PFSK-1 (cell line): ENCODE data around the gene LRRC4C.

Experiments used
- FOXP2 ChIP-seq: optimal IDR thresholded peaks from 2 replicates; pipeline ENCODE3; 2011; ENCODE audit warnings: borderline replicate concordance, control low read depth, inconsistent platforms; ENCODE audit not compliant: insufficient read depth; ENCODE audit errors: extremely low read length, extremely low read depth
- POLR2AphosphoS5 ChIP-seq: IDR thresholded peaks from 2 replicates; pipeline ENCODE4 v1.6.1; 2012; ENCODE audit warnings: low read depth, mild to moderate bottlenecking, control low read depth, low read length, moderate library complexity
- REST ChIP-seq, 2 experiments: IDR thresholded peaks; 2 replicates each; pipeline versions ENCODE4 v1.6.1 to v1.8.0; 2011 to 2012; ENCODE audit warnings: low read depth in 2 of 2, low read length in 2 of 2, control low read depth in 1 of 2, inconsistent platforms in 1 of 2, mild to moderate bottlenecking in 1 of 2, moderate library complexity in 1 of 2; ENCODE audit not compliant: insufficient read depth in 1 of 2
- SIN3A ChIP-seq: IDR thresholded peaks from 2 replicates; pipeline ENCODE4 v1.6.1; 2012; ENCODE audit warnings: mild to moderate bottlenecking, low read length, moderate library complexity, borderline replicate concordance; ENCODE audit not compliant: insufficient read depth
- TAF1 ChIP-seq: IDR thresholded peaks from 2 replicates; pipeline ENCODE4 v1.6.1; 2012; ENCODE audit warnings: low read length, control low read depth, borderline replicate concordance; ENCODE audit not compliant: insufficient read depth

The LRRC4C gene

GRCh38 chr11:40227730-40228129 lies 1231.7 kb downstream of the LRRC4C start:
- TF ChIP-seq POLR2AphosphoS5, result no peak
- TF ChIP-seq FOXP2, result no peak
- no peak for TF ChIP-seq SIN3A
- no peak for TF ChIP-seq REST (IDR thresholded peaks at IDR 0.05; ENCODE audit: insufficient read depth in 1 of 2, low read depth in 2 of 2, low read length in 2 of 2)
- TF ChIP-seq TAF1, result no peak

DNA sequence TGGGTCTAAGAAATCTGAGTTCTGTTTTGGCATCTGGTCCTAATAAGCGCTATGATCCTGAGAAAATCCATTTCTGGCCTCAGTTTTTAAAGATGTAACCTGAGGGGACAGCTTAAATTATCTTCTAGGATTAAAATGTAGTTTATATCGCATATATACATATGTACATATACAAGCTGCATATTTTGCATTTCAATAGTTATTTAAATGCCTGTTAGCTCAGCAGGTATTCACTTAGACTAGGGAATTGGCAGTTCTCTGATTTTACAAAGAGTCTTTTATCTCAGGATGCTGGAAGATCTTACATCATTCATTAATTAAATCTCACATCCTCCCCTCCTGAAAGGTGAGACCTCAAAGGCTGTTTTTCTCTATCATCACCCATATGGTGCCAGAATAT lies 1232.8 kb downstream of the LRRC4C start:
- TF ChIP-seq POLR2AphosphoS5 (no peak), REST (IDR thresholded peaks at IDR 0.05; ENCODE audit: insufficient read depth in 1 of 2, low read depth in 2 of 2, low read length in 2 of 2) (no peak), SIN3A (no peak), TAF1 (no peak), FOXP2 (no peak)

DNA sequence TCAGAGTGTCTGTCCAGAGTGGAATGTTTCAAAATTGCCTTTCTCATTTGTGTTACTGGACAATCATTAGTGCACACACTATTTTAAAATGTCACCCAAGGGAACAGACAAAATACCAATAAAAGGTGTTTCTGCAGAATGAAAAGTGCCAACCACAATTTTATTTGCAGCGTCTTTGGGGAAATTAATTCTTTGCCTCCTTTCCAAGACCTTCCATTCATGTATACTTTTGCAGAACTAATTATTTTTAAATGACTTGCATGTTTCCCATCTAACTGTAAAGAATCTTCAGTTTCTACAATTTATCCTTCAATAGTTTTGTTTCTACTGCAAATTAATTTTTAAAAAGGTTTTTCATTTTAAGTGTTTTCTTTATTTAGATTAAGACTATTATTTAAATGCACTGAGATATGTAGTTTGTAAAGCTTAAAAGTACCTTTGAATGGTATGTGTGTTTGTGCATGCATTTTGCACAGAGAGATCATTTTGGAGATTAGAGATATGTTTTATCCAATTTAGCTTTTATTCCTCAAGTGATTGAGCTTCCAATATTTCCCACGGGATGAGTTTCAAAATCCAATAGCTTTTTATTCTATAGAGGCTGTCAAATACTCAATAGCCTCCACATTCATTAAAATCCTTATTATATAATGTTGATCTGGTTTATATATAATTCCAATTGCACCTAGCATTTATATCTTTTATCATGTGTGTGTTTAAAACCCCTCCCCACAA lies 1235.7 kb downstream of the LRRC4C start:
- no peak for TF ChIP-seq TAF1
- no peak for TF ChIP-seq SIN3A
- TF ChIP-seq POLR2AphosphoS5, result no peak
- TF ChIP-seq FOXP2, result no peak
- no peak for TF ChIP-seq REST (IDR thresholded peaks at IDR 0.05; ENCODE audit: insufficient read depth in 1 of 2, low read depth in 2 of 2, low read length in 2 of 2)

GRCh38 chr11:40219401-40219800 lies 1240.1 kb downstream of the LRRC4C start:
- no peak for TF ChIP-seq TAF1
- no peak for TF ChIP-seq SIN3A
- TF ChIP-seq REST (IDR thresholded peaks at IDR 0.05; ENCODE audit: insufficient read depth in 1 of 2, low read depth in 2 of 2, low read length in 2 of 2), result no peak
- TF ChIP-seq POLR2AphosphoS5, result no peak
- no peak for TF ChIP-seq FOXP2
